B cell (primary cell): ENCODE measurements around the gene TSPAN17. TPM values are rescaled to one million over a fixed set of nuclear protein-coding genes. Genes with fewer than 3 reads are reported as not detected.

ENCODE experiments used
- ATAC-seq: fragments of 200-7000 bp; cut with Tn5 transposase; one replicate; pipeline ENCODE4 v1.10.0; 2021; ENCODE audit warnings: low read depth, mild to moderate bottlenecking, moderate number of reproducible peaks, moderate library complexity
- CTCF ChIA-PET: fragments of 350-600 bp; sonication (Branson Sonifier 250); formaldehyde crosslinking; loops from one replicate; lab custom pipeline; 2021; ENCODE audit warnings: antibody characterized with exemption, inconsistent platforms; lab: Charles Lee
- POLR2A ChIA-PET: fragments of 350-600 bp; sonication (Branson Sonifier 250); formaldehyde crosslinking; loops from one replicate; lab custom pipeline; 2021; ENCODE audit warnings: antibody characterized with exemption; lab: Charles Lee
- DNase-seq: peaks from one replicate; pipeline ENCODE4 v3.0.0; 2013
- H2AFZ ChIP-seq: 2 replicates; pipeline ENCODE4 v1.6.1; 2012; ENCODE audit warnings: mild to moderate bottlenecking, low read depth, low read length; ENCODE audit not compliant: insufficient read depth, poor library complexity, severe bottlenecking
- H3K27ac ChIP-seq, 2 donors: 1 replicate in 1 of 2; 2 replicates in 1 of 2; pipeline ENCODE4 v1.5.1; 2012 to 2013; ENCODE audit warnings: low read length in 2 of 2, mild to moderate bottlenecking in 2 of 2, moderate library complexity in 1 of 2
- H3K27me3 ChIP-seq, 4 experiments: fragments of 200-600 bp in 1 of 4; sonication (generic) in 1 of 4; replicated peaks in 1 of 4; 1 replicate in 2 of 4; 2 replicates in 2 of 4; pipeline versions ENCODE4 v1.6.1 to v1.7.0; 2013 to 2016; ENCODE audit warnings: low read length in 3 of 4, mild to moderate bottlenecking in 2 of 4, mixed read lengths in 1 of 4, moderate library complexity in 1 of 4; ENCODE audit not compliant: insufficient read depth in 4 of 4, control insufficient read depth in 3 of 4; ENCODE audit errors: control extremely low read depth in 1 of 4
- H3K36me3 ChIP-seq, 2 experiments: replicated peaks in 1 of 2; 1 replicate in 1 of 2; 2 replicates in 1 of 2; pipeline versions ENCODE4 v1.6.1 to v1.7.1; 2013; ENCODE audit warnings: low read length in 1 of 2; ENCODE audit not compliant: insufficient read depth in 2 of 2, control insufficient read depth in 1 of 2; ENCODE audit errors: control extremely low read depth in 1 of 2, extremely low read depth in 1 of 2
- H3K4me1 ChIP-seq, 2 donors: fragments of 200-600 bp in 1 of 2; sonication (generic) in 1 of 2; 1 replicate in 1 of 2; 2 replicates in 1 of 2; pipeline versions ENCODE4 v1.5.1 to v1.6.1; 2013 to 2017; ENCODE audit warnings: low read length in 2 of 2; ENCODE audit not compliant: control insufficient read depth in 2 of 2, insufficient read depth in 2 of 2
- H3K4me2 ChIP-seq: replicated peaks from 2 replicates; pipeline ENCODE3; 2012; ENCODE audit warnings: mild to moderate bottlenecking, low read depth, low read length; ENCODE audit not compliant: poor library complexity, severe bottlenecking
- H3K4me3 ChIP-seq, 5 experiments: fragments of 200-600 bp in 1 of 5; sonication (generic) in 1 of 5; 1 replicate in 3 of 5; 2 replicates in 2 of 5; pipeline versions ENCODE4 v1.5.1 to v1.7.0; 2011 to 2016; ENCODE audit warnings: low read length in 4 of 5, mild to moderate bottlenecking in 4 of 5, low read depth in 2 of 5, control low read depth in 1 of 5, moderate library complexity in 1 of 5; ENCODE audit not compliant: insufficient read depth in 1 of 5; ENCODE audit errors: control extremely low read depth in 1 of 5, extremely low read depth in 1 of 5
- H3K79me2 ChIP-seq: fragments of 200-600 bp; sonication (generic); one replicate; pipeline ENCODE4 v1.6.0; 2016; ENCODE audit warnings: low read length; ENCODE audit not compliant: control insufficient read depth, insufficient read depth
- H3K9ac ChIP-seq: fragments of 200-600 bp; sonication (generic); 2 replicates; pipeline ENCODE4 v1.6.1; 2017; ENCODE audit warnings: mild to moderate bottlenecking, low read length, moderate library complexity
- H3K9me3 ChIP-seq, 3 donors: one replicate each; pipeline versions ENCODE4 v1.6.1 to v1.7.1; 2013; ENCODE audit warnings: low read length in 2 of 3; ENCODE audit not compliant: control insufficient read depth in 2 of 3, insufficient read depth in 1 of 3; ENCODE audit errors: control extremely low read depth in 1 of 3
- H4K20me1 ChIP-seq: 2 replicates; pipeline ENCODE4 v1.6.0; 2012; ENCODE audit warnings: mild to moderate bottlenecking, low read length; ENCODE audit not compliant: insufficient read depth, control insufficient read depth, poor library complexity, severe bottlenecking
- H3K27ac Mint-ChIP-seq: one replicate; pipeline ENCODE4 v1.8.0; 2021; ENCODE audit warnings: mixed read lengths
- H3K27me3 Mint-ChIP-seq: one replicate; pipeline ENCODE4 v1.8.0; 2021; ENCODE audit warnings: mixed read lengths
- H3K4me1 Mint-ChIP-seq: one replicate; pipeline ENCODE4 v1.8.0; 2021; ENCODE audit warnings: mixed read lengths
- H3K4me3 Mint-ChIP-seq: one replicate; pipeline ENCODE4 v1.8.0; 2021; ENCODE audit warnings: mixed read lengths
- H3K9me3 Mint-ChIP-seq: one replicate; pipeline ENCODE4 v1.8.0; 2022; ENCODE audit warnings: mixed read lengths; ENCODE audit not compliant: insufficient read depth
- EZH2 ChIP-seq: IDR thresholded peaks from 2 replicates; pipeline ENCODE4 v1.6.1; 2012; ENCODE audit warnings: borderline replicate concordance, low read depth, mild to moderate bottlenecking, moderate library complexity, low read length; ENCODE audit not compliant: insufficient read depth, poor library complexity, severe bottlenecking
- WGBS: methylation state at CpG from one replicate; pipeline ENCODE4 v1.1.5; 2013; ENCODE audit warnings: missing lambda C conversion rate; ENCODE audit not compliant: insufficient coverage; 5-methylcytosine and 5-hydroxymethylcytosine counted together
- intact Hi-C: fragments of 100-400 bp; cut with micrococcal nuclease; formaldehyde crosslinking; loops from one replicate; pipeline ENCODE4 v1.10.0; 2022
- polyA plus RNA-seq: library from polyadenylated mRNA; depleted of rRNA; stranded (reverse); fragments of >200 nt; gene quantifications from 2 replicates; pipeline ENCODE4 v1.2.3, GENCODE V29; 2012
- total RNA-seq, 2 donors: library from RNA; stranded (reverse); fragments of 120-200 nt in 1 of 2; gene quantifications; 1 replicate in 1 of 2; 2 replicates in 1 of 2; pipeline versions ENCODE4 v1.2.3 to v1.2.4, GENCODE V29; 2013 to 2022
- TF ChIP-seq, protein P1 (sequence below): fragments of 200-600 bp; IDR thresholded peaks from one replicate; pipeline ENCODE4 v1.8.0; 2022; ENCODE audit warnings: antibody characterized with exemption, mild to moderate bottlenecking

The TSPAN17 gene
- total and polyA plus RNA-seq, 2 donors (not counting 1 experiment from before 2014, with no cell fraction given): 20.5 to 21.0 TPM

GRCh38 chr5:176700239-176700847 lies 53.1 kb downstream of the TSPAN17 start:
- CTCF ChIA-PET: no interaction called here
- Histone ChIP-seq H3K4me3 (no peak overlapping the region), H3K9ac (no peak overlapping the region), H3K27ac (no peak overlapping the region), H3K4me1 (no peaks in the 10 kb centered on the region), H3K9me3 (peaks cover 0 to 7% (median 0%) of the 10 kb centered on the region in 3 donors), H3K79me2 (no peaks in the 10 kb centered on the region), H3K27me3 (peaks cover 0 to 31% (median 4%) of the 10 kb centered on the region in 4 experiments), H2AFZ (no peak overlapping the region), H3K4me2 (no peak overlapping the region), H3K36me3 (no peaks in the 10 kb centered on the region), H4K20me1 (no peaks in the 10 kb centered on the region)
- Mint-ChIP-seq H3K27me3 (peaks cover 66% of the 10 kb centered on the region), H3K4me3 (no peak overlapping the region), H3K27ac (no peak overlapping the region), H3K9me3 (no peaks in the 10 kb centered on the region), H3K4me1 (no peaks in the 10 kb centered on the region)
- POLR2A ChIA-PET: no interaction called here
- ATAC-seq (no peak), DNase-seq (no peak)
- intact Hi-C loops: no loop called here
- TF ChIP-seq, protein P1, sequence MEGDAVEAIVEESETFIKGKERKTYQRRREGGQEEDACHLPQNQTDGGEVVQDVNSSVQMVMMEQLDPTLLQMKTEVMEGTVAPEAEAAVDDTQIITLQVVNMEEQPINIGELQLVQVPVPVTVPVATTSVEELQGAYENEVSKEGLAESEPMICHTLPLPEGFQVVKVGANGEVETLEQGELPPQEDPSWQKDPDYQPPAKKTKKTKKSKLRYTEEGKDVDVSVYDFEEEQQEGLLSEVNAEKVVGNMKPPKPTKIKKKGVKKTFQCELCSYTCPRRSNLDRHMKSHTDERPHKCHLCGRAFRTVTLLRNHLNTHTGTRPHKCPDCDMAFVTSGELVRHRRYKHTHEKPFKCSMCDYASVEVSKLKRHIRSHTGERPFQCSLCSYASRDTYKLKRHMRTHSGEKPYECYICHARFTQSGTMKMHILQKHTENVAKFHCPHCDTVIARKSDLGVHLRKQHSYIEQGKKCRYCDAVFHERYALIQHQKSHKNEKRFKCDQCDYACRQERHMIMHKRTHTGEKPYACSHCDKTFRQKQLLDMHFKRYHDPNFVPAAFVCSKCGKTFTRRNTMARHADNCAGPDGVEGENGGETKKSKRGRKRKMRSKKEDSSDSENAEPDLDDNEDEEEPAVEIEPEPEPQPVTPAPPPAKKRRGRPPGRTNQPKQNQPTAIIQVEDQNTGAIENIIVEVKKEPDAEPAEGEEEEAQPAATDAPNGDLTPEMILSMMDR: no peak
- no peak for TF ChIP-seq EZH2
- WGBS: 43% methylated on average over 8 of the region's 16 CpGs
